GM21529 (cell line): ENCODE results near the gene FAM163A.

ENCODE experiments used
- ATAC-seq: cut with Tn5 transposase; IDR thresholded peaks from one replicate; pipeline ENCODE4 v1.9.1; 2021; ENCODE audit not compliant: unreplicated experiment

FAM163A gene

DNA sequence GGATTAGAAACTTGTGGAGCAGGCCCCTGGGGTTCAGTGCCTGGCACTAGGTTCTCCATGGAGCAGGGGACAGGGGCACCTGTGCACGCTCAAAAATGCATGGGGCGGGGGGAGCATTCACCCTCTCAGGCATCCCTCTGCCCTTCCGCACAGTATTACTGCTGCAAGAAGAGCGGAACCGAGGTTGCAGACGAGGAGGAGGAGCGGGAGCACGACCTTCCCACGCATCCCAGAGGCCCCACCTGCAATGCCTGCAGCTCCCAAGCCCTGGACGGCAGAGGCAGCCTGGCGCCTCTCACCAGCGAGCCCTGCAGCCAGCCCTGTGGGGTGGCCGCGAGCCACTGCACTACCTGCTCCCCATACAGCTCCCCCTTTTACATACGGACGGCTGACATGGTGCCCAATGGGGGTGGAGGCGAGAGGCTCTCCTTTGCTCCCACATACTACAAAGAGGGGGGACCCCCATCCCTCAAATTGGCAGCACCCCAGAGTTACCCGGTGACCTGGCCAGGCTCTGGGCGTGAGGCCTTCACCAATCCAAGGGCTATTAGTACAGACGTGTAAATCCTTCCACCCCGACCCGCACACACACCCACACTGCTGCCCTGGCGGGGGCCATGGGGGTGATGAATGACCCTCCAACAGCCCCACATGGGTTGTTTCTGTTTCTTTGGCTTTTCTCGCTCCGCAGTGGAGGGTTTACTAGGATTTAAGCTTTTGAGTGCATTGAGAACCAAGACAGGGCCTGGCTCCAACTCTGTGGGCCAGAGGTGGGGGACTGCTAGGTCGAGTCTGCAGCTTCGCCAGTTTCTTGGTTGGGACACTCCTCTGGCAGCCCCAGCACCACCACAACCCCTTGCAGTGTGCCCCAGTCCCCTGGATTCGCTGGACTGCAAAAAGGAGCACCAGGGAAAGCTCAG, 70.8 kb downstream of the FAM163A start:
- no peak for ATAC-seq

- peak; percentile 32 for ATAC-seq
Observed at GRCh38 chr1:179814546-179814838, 71.4 kb downstream of the FAM163A start.

DNA sequence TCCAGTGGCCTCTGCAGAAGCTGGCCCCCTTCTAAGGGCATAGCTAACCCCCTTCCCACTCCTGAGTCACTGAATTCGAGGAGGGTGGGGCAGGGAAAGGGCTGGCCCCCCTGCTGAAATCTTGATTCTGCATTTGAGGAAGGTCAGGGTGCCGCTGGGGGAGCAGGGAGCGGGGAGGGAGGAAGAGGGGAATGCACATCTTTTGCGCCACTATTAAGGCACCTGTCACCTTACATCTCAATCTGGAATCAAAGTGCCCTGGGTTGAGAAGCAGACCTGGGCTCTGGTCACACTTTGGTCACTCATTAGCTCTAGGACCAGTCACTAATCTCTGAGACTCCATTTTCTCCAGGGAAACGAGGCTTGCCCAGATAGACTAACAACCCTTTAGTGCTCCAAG, 72.5 kb downstream of the FAM163A start:
- ATAC-seq: no peak

GRCh38 chr1:179816196-179816960, 73.3 kb downstream of the FAM163A start:
- no peak for ATAC-seq

DNA sequence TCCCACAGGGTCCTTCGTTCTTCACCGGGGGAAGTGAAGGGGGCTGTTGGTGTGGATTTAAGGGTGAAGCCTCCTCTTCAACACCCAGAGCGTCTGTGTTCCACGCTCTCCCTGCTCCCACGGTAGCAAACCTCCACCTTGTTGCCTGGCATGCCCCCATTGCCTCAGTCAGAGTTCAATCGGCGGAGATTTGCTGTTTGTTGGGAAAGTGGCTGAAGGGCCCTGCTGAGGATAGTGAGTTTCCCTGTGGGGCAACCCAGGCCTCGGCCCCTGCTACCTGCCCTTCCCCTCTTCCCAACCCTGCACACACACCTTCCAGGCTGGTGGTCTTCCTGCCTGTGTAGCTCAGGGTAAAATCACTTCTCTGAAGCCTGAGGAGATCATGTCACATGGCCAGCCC, 74.0 kb downstream of the FAM163A start:
- ATAC-seq: no peak

- no peak for ATAC-seq
Observed at GRCh38 chr1:179817789-179818188, 74.7 kb downstream of the FAM163A start.

DNA sequence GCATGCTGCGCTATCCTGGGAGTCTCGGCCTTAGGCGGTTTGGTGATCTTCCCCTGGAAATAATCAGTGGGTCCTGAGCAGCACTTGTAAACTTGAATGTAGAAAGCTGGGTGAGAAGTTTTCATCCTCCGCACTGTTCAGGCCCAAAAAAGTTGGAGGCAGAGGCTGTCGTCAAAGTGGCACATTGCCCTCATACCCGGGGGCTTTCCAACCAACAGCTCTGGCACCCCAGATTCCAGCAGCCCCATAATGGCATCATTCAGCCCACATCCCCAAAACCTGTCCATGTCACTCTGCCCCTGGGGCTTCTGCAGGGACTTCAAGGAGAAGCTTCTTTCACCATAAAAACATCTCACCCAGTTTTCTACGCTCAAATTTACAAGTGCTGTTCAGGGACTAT, 75.2 kb downstream of the FAM163A start:
- no peak for ATAC-seq

GRCh38 chr1:179818743-179819173, 75.7 kb downstream of the FAM163A start:
- ATAC-seq: no peak

DNA sequence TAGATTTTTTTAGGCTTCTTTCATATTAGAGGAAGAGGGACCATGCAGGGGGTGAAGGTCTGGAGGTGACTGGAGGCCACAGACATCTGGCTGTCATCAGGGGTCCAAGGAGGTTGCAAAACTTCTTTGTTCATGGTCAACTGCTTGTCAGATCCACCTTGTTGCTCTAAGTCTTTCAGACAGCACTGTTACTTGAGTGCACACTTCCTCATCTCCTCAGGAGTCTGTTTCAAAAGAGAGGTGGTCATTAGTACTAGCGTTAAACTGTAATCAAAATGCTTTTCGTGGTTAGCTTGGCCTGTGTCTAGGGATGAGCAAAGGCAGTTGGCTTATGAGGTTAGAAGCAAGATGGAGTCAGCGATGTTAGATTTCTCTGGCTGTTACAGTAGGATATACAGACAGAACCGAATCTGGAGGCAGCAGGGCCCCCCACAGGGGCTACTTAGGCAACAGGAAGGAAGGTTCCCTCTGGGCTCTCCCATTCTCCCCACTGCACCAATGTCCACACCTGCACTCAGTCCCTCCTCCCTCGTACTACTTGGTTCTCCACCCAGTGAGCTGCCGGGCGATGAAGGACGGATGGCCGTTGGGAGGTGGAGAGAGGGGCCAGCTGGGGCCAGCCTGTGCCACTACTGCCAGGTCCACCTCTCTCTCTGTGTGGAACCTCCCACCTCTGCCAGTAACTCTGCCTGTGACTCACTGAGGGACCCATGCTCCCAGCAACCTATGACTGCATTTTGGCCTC, 77.3 kb downstream of the FAM163A start:
- no peak for ATAC-seq

DNA sequence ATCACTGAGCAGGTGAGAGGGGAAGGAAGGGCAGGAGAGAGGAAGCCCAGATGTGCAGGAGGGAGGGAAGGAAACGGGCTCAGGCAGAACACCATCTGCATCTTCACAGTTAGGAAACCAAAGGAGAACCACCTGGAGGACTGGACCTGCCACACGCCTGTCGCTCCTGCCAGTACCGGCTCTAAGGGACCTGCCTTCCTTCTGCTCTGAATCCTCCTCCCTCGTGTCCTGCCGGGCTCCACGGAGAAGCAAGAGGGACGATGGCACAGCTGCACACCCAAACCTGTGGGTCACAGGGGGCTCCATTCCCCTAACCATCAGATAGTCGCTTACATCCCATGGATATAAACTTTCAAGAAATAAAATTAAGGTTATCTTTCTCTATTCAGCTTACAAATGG, 78.4 kb downstream of the FAM163A start:
- no peak for ATAC-seq

DNA sequence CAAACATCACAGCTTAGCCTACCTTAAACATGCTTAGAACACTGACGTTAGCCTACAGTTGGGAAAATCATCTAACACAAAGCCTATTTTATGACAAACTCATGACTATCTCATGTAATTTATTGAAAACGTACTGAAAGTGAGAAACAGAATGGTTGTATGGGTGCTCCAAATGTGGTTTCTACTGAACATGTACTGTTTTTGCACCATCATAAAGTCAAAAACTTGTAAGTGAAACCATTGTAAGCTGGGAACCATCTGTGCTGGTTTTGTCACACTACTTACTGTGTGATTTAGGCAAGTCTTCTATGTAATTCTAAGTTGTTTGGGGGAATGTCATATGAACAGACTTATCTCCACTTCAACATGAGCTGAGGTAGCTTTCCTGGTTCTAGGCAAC, 79.0 kb downstream of the FAM163A start:
- ATAC-seq: no peak

- ATAC-seq: no peak
Observed at GRCh38 chr1:179823693-179824092, 80.6 kb downstream of the FAM163A start.

- ATAC-seq: no peak
Observed at GRCh38 chr1:179824265-179824664, 81.2 kb downstream of the FAM163A start.

DNA sequence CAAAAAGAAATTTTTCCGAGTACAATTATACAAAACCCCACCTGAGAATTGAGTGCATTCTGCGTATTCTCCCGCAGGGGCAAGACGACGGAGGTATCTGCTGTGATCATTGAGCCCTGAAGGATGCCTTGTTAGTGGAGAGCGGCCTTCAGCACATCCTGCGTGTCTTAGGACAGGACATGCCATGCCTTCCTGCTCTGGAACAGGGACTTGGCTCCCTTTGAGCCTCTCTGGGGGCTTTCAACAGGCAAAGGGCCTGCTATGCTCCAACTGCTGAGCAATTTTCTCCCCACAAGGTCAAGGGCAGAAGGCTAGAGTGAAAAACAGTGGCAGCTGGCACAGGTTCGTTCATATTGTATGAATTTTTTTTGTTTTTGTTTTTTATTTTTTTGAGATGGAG, 82.1 kb downstream of the FAM163A start:
- ATAC-seq: no peak

DNA sequence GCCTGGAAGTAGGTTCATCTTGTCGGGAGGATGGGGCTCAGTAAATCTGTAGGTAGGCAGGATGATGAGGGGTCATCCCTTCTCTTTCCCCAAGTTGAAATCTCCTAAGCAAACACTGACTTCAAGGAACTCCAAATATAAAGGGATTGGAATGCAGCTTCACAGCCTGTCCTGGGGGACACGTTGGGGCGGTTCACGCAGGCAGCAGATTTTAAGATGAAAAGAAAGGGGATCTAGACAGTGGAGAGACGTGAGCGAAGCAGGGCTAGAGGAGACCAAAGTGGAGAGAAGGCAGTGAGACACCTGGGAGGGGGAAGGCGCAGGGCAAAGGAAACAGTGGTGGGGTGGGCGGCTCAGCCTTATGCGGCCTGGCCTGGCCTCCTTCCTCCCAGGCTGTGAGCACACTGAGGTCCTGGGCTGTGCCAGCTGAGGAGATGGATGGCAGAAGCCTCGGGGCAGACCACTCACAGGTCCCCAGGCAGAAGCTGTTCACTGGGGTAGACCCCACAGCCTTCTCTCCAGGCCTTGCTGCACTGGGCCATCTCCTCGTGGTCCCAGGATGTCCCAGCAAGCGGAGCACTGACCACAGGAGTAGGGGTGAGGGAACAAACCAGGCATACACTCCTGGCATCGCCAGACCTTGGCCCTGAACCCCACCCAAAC, 82.8 kb downstream of the FAM163A start:
- no peak for ATAC-seq

DNA sequence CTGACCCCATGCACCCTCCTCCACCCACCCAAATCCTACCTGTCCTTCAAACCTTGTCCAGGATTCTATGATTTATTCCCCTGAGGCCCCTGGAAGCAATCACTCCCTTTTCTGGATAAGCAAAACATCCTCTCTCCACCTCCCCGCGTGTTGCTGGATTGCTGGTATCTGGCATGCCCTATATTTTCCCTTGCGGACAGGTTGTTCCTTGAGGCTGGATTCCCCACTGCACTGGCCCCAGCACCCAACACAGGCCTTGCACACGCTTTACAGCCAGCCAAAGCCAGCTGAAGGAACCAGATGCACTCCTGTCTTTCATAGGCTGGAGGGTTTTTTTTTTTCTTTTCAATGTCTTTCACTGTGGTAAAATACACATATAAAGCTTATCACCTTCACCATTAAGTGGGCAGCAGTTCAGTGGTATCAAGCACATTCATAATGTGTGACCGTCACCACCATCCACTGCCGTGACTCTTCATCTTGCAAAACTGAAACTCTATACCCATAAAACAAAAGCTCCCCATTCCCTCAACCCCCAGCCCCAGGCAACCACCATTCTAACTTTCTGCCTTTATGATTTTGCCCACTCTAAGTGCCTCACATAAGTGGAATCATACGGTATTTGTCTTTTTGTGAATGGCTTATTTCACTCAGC, 83.7 kb downstream of the FAM163A start:
- no peak for ATAC-seq

- no peak for ATAC-seq
Observed at GRCh38 chr1:179828554-179829110, 85.5 kb downstream of the FAM163A start.

DNA sequence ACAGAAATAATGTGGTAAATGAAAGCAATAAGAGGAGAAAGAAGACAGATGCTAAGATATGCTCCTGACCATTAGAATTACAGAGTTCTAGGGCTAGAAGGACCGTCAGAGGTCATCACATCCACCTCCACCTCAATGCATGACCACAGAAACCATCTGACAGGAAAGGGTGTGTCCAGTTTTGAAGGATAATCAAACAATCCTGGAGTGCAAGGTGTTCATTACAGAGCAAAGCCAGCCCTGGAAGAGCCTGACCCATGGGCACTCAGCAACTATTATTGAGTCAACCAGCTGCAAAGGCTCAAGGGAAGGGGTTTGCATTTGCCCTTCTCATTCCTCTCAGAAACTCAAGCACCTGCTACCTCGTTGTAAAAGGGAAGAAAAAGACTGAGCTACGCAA, 88.1 kb downstream of the FAM163A start:
- no peak for ATAC-seq

GRCh38 chr1:179831852-179832699, 89.0 kb downstream of the FAM163A start:
- ATAC-seq: no peak
